Neural progenitor cell (in vitro differentiated cells): ENCODE results near the gene ERC2.

ENCODE experiments used
- CTCF ChIP-seq: fragments of 200-600 bp; sonication (generic); IDR thresholded peaks from 2 replicates; pipeline ENCODE4 v1.5.1; 2017; ENCODE audit warnings: antibody characterized with exemption, mild to moderate bottlenecking
- EZH2 ChIP-seq: fragments of 200-600 bp; sonication (generic); IDR thresholded peaks from 2 replicates; pipeline ENCODE4 v1.6.1; 2017; ENCODE audit warnings: antibody characterized with exemption, mild to moderate bottlenecking, moderate library complexity
- EZH2phosphoT487 ChIP-seq: fragments of 200-600 bp; sonication (generic); IDR thresholded peaks from 2 replicates; pipeline ENCODE4 v1.6.1; 2017; ENCODE audit warnings: antibody characterized with exemption

DNA sequence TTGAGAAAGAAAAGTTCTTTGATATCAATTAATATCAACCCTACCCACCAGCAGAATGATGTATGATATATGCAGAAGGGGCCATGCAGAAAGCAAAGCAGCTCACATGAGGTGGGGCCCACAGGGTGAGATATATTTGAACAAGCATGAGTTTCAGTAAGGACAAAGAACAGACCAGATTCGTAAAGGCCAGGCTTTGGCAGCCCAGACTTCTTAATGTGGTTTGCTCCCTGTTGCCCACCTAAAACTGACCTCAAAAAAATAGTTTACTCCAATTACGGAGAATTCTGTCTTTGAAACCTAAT lies 725.5 kb downstream of the ERC2 start:
- TF ChIP-seq CTCF, result no peak
- TF ChIP-seq EZH2, result no peak
- TF ChIP-seq EZH2phosphoT487, result no peak
